GM15510 (cell line): Measurements from ENCODE around the gene RABGAP1L.

Experiments
- POLR2A ChIP-seq: IDR thresholded peaks from 3 replicates; pipeline ENCODE4 v1.6.1; 2011; ENCODE audit warnings: borderline replicate concordance; ENCODE audit not compliant: insufficient read length; ENCODE audit errors: extremely low read depth

The RABGAP1L gene

GRCh38 chr1:174291059-174291458, 131.7 kb downstream of the RABGAP1L start:
- TF ChIP-seq POLR2A: no peak

GRCh38 chr1:174296309-174296708, 137.0 kb downstream of the RABGAP1L start:
- no peak for TF ChIP-seq POLR2A

- no peak for TF ChIP-seq POLR2A
These were observed 138.0 kb downstream of the RABGAP1L start for GRCh38 chr1:174297351-174297750.

GRCh38 chr1:174301295-174302077, 142.2 kb downstream of the RABGAP1L start:
- no peak for TF ChIP-seq POLR2A

- no peak for TF ChIP-seq POLR2A
These were observed 149.3 kb downstream of the RABGAP1L start for GRCh38 chr1:174308604-174309003.

GRCh38 chr1:174309490-174309889, 150.2 kb downstream of the RABGAP1L start:
- no peak for TF ChIP-seq POLR2A

GRCh38 chr1:174314433-174314832, 155.1 kb downstream of the RABGAP1L start:
- no peak for TF ChIP-seq POLR2A

- TF ChIP-seq POLR2A: no peak
These were observed 155.9 kb downstream of the RABGAP1L start for GRCh38 chr1:174315239-174315638.

- no peak for TF ChIP-seq POLR2A
These were observed 163.0 kb downstream of the RABGAP1L start for GRCh38 chr1:174322202-174322862.

GRCh38 chr1:174324493-174324892, 165.2 kb downstream of the RABGAP1L start:
- TF ChIP-seq POLR2A: no peak

GRCh38 chr1:174324939-174325338, 165.6 kb downstream of the RABGAP1L start:
- no peak for TF ChIP-seq POLR2A

GRCh38 chr1:174326278-174326677, 167.0 kb downstream of the RABGAP1L start:
- TF ChIP-seq POLR2A: no peak

GRCh38 chr1:174333437-174333836, 174.1 kb downstream of the RABGAP1L start:
- no peak for TF ChIP-seq POLR2A

GRCh38 chr1:174337000-174337681, 177.8 kb downstream of the RABGAP1L start:
- TF ChIP-seq POLR2A: no peak

GRCh38 chr1:174344162-174344561, 184.8 kb downstream of the RABGAP1L start:
- TF ChIP-seq POLR2A: no peak
